Measurements from ENCODE around the gene TRABD.

Gene TRABD

DNA sequence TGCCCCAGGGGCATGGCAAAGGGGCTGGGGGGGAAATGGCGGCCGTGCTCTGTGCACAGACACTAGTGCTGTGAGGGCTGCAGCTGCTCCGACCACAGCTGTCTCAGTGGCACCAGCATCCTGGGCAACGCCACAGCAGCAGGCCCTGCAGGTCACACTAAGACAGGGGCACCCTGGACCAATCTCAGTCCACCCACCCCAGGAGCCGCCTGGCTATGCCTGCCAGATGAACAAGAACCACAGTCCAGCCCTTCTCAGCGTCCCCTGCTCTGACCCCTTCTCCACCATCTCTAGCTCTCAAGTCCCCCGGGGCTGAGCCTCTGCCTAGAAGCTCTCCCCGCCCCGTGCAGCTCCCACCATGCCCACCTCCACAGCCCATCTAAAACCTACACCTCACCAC lies 42.7 kb downstream of the TRABD start:
- Mint-ChIP-seq H3K4me1 (peaks cover 17% of the 10 kb centered on the region), H3K27me3 (no peaks in the 10 kb centered on the region), H3K4me3 (no peak overlapping the region), H3K27ac (ENCODE audit: low read depth) (peak overlapping the region; percentile 83), H3K36me3 (ENCODE audit: insufficient read depth) (peaks cover 47% of the 10 kb centered on the region), H3K9me3 (no peaks in the 10 kb centered on the region)
- ATAC-seq (replicated peaks; ENCODE audit: extremely low read depth, poor library complexity, severe bottlenecking) (no peak), DNase-seq (ENCODE audit: low spot score in 2 of 2) (no peak)

DNA sequence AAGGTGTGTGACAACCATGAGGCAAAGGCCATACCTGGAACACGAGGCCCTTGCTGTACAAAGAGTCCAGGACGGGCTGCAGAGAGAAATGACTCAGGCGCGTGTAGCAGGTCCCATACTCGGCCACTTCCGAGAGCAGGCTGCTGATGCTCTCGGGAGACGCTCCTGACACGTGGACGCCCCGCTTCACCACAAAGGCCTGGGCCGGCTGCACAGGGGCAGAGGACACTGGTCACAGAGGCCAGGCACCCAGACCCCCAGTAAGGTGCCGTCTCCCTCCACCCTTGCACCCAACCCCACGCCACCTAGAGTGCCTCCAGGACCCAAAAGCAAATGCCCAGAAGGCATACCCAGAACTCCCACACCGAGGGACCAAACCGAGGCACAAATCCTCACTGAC lies 43.7 kb downstream of the TRABD start:
- Mint-ChIP-seq H3K9me3 (no peaks in the 10 kb centered on the region), H3K27me3 (no peaks in the 10 kb centered on the region), H3K4me1 (peaks cover 20% of the 10 kb centered on the region), H3K36me3 (ENCODE audit: insufficient read depth) (peaks cover 42% of the 10 kb centered on the region), H3K27ac (ENCODE audit: low read depth) (no peak overlapping the region), H3K4me3 (no peak overlapping the region)
- ATAC-seq (replicated peaks; ENCODE audit: extremely low read depth, poor library complexity, severe bottlenecking) = no peak
- no peak for DNase-seq (ENCODE audit: low spot score in 2 of 2)

DNA sequence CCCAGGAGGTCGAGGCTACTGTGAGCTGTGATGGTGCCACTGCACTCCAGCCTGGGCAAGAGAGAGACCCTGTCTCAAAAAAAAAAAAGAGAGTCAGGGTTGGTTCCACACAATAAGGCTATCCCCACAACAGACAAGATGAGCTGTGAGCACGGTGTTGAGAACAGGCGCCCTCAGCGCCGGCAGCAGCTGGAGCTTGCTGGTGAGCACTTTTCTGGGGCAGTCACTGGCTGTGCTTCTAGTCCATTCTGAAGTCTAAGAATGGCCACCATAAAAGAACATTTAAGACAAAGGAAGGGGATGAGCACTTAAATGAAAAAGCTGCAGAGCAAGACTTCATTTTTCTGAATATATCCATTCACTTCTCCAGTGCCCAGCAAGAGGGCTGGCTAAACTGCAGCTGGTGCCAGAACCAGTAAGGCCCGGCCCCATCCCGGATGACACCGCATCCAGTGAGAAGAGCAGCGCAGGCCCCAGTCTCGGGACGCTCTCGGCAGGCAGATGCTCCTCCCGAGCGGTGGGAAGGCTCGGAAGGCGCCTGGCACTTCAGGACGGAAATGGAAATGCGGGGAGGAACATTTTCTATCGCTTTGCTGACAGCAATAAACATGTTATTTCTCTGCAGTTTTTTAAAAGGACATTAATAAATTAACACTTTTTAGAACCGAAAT lies 46.9 kb downstream of the TRABD start:
- DNase-seq (ENCODE audit: low spot score in 2 of 2) (no peak), ATAC-seq (replicated peaks; ENCODE audit: extremely low read depth, poor library complexity, severe bottlenecking) (no peak)
- Mint-ChIP-seq H3K27me3 (no peaks in the 10 kb centered on the region), H3K9me3 (no peaks in the 10 kb centered on the region), H3K27ac (ENCODE audit: low read depth) (no peak overlapping the region), H3K4me1 (peaks cover 37% of the 10 kb centered on the region), H3K36me3 (ENCODE audit: insufficient read depth) (peaks cover 40% of the 10 kb centered on the region), H3K4me3 (no peak overlapping the region)

DNA sequence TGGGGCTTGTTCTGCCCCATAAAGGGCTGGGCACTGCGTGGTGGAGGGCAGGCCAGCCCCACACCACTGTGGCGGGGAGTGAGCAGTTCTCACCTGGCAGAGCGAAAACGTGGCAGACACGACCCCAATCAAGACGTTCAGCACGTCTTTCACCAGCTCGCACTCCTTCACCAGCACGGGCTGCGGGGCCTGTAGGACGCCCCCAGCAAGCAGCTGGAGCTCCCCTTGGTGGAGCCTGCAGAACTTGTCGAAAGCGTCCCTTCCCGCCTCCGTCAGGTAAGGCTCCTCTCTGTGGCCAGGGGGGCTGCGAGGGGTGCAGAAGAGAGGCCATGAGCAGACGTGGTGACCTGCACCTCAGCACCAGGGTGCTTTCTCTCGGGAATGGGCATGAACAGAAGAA lies 47.5 kb downstream of the TRABD start:
- H3K4me3 Mint-ChIP-seq = no peak overlapping the region
- no peaks in the 10 kb centered on the region for H3K27me3 Mint-ChIP-seq
- H3K4me1 Mint-ChIP-seq = peaks cover 37% of the 10 kb centered on the region
- no peaks in the 10 kb centered on the region for H3K9me3 Mint-ChIP-seq
- no peak for ATAC-seq (replicated peaks; ENCODE audit: extremely low read depth, poor library complexity, severe bottlenecking)
- peaks cover 41% of the 10 kb centered on the region for H3K36me3 Mint-ChIP-seq (ENCODE audit: insufficient read depth)
- DNase-seq (ENCODE audit: low spot score in 2 of 2) = no peak
- no peak overlapping the region for H3K27ac Mint-ChIP-seq (ENCODE audit: low read depth)

DNA sequence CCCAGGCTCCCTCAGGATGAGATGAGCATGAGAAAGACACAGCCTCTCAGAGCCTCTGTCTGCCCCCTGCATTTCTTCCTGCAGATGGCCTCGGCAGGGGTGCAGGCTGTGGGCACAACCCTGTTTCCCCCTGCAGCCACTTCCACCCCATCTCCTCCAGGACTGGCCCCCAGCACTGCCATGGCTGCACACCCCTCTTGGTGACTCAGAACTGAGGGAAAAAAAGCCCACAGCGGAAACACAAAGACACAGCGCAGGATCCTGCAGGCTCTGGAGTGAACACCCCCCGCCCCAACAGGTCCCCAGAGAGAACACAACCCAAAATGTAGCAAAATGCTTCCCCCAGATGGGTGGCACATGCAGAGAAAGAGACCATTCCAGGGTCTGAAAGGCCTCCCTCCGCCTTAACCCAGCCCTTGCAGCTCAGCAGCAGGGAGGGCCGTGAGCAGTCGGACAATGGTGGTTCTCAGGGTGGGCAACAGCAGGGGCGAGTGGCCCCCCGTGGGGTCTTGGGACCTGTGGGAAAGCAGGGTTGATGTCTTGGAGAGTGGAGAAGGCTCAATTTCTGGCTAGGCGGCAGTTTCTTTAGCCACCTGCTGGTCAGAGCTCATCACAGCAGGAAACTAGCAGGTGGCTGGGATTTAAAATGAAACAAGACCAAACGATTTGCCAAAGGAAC lies 51.2 kb downstream of the TRABD start:
- Mint-ChIP-seq H3K4me3 (no peak overlapping the region), H3K9me3 (no peaks in the 10 kb centered on the region), H3K36me3 (ENCODE audit: insufficient read depth) (peaks cover 42% of the 10 kb centered on the region), H3K27me3 (no peaks in the 10 kb centered on the region), H3K27ac (ENCODE audit: low read depth) (no peak overlapping the region), H3K4me1 (peaks cover 36% of the 10 kb centered on the region)
- DNase-seq (ENCODE audit: low spot score in 2 of 2) = no peak
- ATAC-seq (replicated peaks; ENCODE audit: extremely low read depth, poor library complexity, severe bottlenecking) = no peak

DNA sequence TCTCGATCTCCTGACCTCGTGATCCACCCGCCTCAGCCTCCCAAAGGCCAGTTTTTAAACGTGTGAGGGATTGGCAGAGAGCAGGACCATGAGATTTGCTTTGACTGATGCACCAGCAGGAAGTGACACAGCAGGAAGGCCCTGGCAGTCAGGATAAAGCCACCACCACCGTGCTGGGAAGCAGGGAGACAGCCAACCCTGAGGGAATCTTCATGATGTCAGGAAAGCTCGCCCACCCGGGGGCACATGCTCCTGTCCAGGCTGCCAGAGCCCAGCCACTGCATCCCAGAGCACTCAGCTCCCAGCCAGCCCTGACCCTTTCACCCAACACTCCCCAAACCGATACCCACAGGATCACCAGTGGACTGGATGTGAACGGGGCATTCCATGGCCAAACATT lies 53.0 kb downstream of the TRABD start:
- DNase-seq (ENCODE audit: low spot score in 2 of 2) = no peak
- no peak overlapping the region for H3K4me3 Mint-ChIP-seq
- ATAC-seq (replicated peaks; ENCODE audit: extremely low read depth, poor library complexity, severe bottlenecking) = no peak
- H3K9me3 Mint-ChIP-seq = no peaks in the 10 kb centered on the region
- no peak overlapping the region for H3K27ac Mint-ChIP-seq (ENCODE audit: low read depth)
- peaks cover 32% of the 10 kb centered on the region for H3K36me3 Mint-ChIP-seq (ENCODE audit: insufficient read depth)
- H3K27me3 Mint-ChIP-seq = no peaks in the 10 kb centered on the region
- H3K4me1 Mint-ChIP-seq = peaks cover 40% of the 10 kb centered on the region

DNA sequence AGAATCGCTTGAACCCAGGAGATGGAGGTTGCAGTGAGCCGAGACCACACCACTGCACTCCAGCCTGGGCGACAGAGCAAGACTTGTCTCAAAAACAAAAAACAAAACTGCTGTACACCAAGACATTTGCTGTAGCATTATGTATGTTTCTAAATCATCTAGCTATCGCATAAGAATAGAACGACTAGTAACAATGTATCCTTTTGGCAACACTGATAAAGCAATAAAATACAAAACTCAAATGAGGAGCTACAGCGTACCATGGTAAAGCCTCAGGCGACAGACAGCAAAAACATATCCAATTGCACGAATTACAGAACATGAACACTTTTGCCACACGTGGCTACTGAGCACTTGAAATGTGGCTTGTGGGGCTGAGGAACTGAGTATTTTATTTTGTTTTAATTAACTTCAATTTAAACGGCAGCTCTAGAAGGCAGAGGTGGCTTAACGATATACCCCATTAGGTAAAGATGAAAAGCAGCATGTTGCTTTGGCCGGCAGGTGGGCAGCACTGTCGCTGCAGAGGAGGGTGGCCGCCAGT lies 56.8 kb downstream of the TRABD start:
- Mint-ChIP-seq H3K27ac (ENCODE audit: low read depth) (peak overlapping the region; percentile 97), H3K4me1 (peaks cover 30% of the 10 kb centered on the region)

DNA sequence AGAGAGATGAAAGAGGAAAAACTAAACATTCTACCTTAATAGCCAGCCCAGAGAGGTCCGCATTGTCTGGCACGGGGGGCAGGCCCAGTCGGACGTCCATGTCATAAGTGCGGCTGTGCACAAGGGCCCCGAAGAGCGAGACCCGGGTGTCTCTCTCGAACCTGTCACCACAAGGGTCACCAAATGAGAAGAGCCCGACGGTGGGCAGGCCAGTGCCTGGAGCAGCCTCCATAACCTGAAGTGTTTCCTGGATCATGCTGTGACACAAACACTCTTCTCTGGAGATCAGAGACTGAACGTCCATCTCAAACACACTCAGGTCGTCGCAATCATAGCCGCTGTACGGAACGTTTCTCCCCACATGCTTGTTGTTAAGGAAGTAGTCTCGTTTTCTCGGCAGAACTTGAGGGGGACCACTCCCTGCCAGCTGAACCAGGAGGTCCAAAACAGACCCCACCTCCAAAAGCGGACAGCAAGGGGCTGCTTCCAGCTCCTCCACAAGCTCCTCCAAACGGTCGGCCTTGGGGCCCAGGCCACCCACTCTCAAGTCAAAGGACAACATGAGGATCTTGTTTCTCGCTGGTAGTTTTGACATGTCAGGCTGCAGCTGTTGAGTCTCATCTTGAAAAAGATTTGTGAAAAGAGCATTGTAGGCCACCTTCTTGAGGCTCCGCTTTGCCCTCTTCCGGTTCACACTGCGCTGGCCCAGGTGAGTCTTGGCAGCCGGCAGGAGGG lies 58.1 kb downstream of the TRABD start:
- ATAC-seq (replicated peaks; ENCODE audit: extremely low read depth, poor library complexity, severe bottlenecking) (peak; percentile 57), DNase-seq (ENCODE audit: low spot score in 2 of 2) (no peak)
- Mint-ChIP-seq H3K9me3 (no peaks in the 10 kb centered on the region), H3K4me3 (peak overlapping the region; percentile 88), H3K36me3 (ENCODE audit: insufficient read depth) (peaks cover 29% of the 10 kb centered on the region), H3K27me3 (no peaks in the 10 kb centered on the region), H3K27ac (ENCODE audit: low read depth) (peak overlapping the region; percentile 97), H3K4me1 (peaks cover 36% of the 10 kb centered on the region)

More for the DNA sequence above, 56.8 kb downstream of the TRABD start:
- no peaks in the 10 kb centered on the region for H3K27me3 Mint-ChIP-seq
- peaks cover 31% of the 10 kb centered on the region for H3K36me3 Mint-ChIP-seq (ENCODE audit: insufficient read depth)
- peak overlapping the region; percentile 88 for H3K4me3 Mint-ChIP-seq
- DNase-seq (ENCODE audit: low spot score in 2 of 2) = no peak
- no peaks in the 10 kb centered on the region for H3K9me3 Mint-ChIP-seq
- ATAC-seq (replicated peaks; ENCODE audit: extremely low read depth, poor library complexity, severe bottlenecking) = no peak

DNA sequence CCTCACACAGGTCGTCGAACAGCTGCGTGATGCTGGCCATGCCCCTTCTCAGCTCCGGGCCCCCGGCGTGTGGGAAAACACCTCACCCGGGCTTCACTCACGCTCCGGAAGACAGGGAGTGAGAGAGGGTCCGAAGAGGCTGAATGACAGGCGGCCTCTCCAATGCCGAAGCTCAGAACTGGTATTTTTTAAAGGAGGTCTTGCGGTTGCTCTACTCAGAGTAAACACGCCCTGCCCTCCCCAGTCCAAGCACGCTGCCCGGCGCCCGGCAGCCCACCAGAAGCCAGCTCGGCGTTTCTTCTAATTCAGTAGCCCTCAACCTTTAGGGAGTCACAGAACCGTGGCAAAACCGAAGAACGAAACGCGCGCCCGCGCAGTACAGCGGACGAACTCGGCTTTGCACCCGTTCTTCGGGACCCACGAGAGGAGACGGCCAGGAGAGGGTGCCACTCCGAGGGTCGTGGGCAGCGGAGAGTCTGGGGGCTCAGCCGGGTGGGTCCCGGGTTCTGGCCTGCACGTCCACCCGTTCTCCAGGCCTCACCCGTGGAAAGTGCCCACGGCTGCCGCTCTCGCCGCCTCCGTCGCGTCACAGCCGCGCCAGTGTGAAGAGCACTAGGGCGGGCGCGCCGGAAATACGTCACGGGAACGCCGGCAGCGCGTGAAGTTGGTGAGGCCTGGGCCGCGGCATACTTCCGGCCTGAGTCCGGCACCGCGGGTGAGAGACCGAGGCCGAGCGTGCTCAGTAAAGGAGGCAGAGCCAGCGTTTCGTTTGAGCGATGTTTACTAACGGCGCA lies 58.9 kb downstream of the TRABD start, which contains the start of gene TUBGCP6:
TSS of gene TUBGCP6 (minus strand) at position 604 of the 794 bp plus-strand sequence. CDS start at position 40, 564 bp downstream.
- Mint-ChIP-seq H3K27me3 (no peaks in the 10 kb centered on the region), H3K9me3 (no peaks in the 10 kb centered on the region), H3K36me3 (ENCODE audit: insufficient read depth) (peaks cover 24% of the 10 kb centered on the region), H3K4me3 (peak within 1 kb of the TSS; percentile 88), H3K4me1 (peaks cover 37% of the 10 kb centered on the region), H3K27ac (ENCODE audit: low read depth) (peak within 1 kb of the TSS; percentile 97)
- DNase-seq (ENCODE audit: low spot score in 2 of 2) (peak; percentile 83 to 85), ATAC-seq (replicated peaks; ENCODE audit: extremely low read depth, poor library complexity, severe bottlenecking) (peak; percentile 79)

DNA sequence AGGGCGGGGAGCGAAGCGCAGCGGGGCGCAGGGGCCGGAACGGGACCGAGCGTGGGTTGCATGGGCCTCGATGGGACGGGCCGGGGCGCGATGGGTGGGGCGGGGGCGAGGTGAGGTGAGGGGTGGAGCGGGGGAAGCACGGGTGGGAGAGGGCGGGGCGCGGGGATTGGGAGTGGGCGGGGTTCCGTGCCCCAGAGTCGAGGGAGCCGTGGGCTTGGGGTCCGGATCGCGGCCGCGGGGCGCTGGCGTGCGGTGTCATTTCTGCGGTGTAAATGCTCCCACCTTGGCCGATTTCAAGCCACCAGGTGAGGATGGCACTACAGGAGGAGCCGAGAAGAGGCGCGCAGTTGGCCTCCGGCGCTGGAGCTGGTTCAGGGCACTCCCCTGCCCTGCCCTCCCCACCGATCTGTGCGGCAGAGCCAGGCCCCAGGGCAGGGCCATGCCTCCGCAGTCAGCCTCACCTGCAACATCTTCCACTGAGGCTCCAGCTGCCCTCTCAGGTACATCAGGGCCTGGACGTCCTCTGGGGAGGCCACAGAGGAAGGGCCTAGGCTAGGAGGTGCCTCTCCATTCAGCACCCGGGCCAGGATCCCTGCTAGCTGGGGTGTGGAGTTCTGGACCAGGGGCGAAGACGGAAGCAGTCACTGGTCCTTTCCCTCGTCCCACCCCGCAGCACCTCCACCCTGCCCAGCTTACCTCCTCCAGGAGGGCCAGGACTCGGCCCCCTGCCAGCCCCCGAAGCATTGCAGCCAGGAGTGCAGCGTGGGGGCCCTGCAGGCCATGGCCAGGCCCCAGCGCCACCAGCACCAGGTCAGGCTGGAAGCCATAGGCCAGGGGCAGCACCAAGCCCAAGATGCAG lies 59.7 kb downstream of the TRABD start:
- Mint-ChIP-seq H3K27me3 (no peaks in the 10 kb centered on the region), H3K4me3 (peak overlapping the region; percentile 88), H3K27ac (ENCODE audit: low read depth) (peak overlapping the region; percentile 97), H3K4me1 (peaks cover 44% of the 10 kb centered on the region), H3K36me3 (ENCODE audit: insufficient read depth) (peaks cover 25% of the 10 kb centered on the region), H3K9me3 (no peaks in the 10 kb centered on the region)
- ATAC-seq (replicated peaks; ENCODE audit: extremely low read depth, poor library complexity, severe bottlenecking) (peak; percentile 15), DNase-seq (ENCODE audit: low spot score in 2 of 2) (no peak)
